ENCODE measurements around the gene THSD4. TPM values are rescaled to one million over a fixed set of nuclear protein-coding genes. Genes with fewer than 3 reads are reported as not detected.
"Not testable (repeated sequence)": the region's sequence is repeated elsewhere in the genome, so short reads cannot be mapped to it uniquely, and the experiment has no call there.

Gene THSD4
- total RNA-seq, 1 donor from 2014 or later: 1.6 TPM

GRCh38 chr15:71659730-71660067, 544.4 kb downstream of the THSD4 start:
- DNase-seq: no peak

- no peak for DNase-seq
These were observed 545.2 kb downstream of the THSD4 start for GRCh38 chr15:71660501-71660900.

- DNase-seq: no peak
These were observed 547.0 kb downstream of the THSD4 start for GRCh38 chr15:71662306-71662705.

GRCh38 chr15:71664622-71665021, 549.4 kb downstream of the THSD4 start:
- no peak for DNase-seq

- DNase-seq: no peak
These were observed 551.7 kb downstream of the THSD4 start for GRCh38 chr15:71666763-71667620.

- no peak for DNase-seq
These were observed 554.4 kb downstream of the THSD4 start for GRCh38 chr15:71669688-71670087.

GRCh38 chr15:71670222-71670621, 555.0 kb downstream of the THSD4 start:
- not testable (repeated sequence) for DNase-seq

GRCh38 chr15:71674354-71674753, 559.1 kb downstream of the THSD4 start:
- DNase-seq: no peak

GRCh38 chr15:71677352-71677751, 562.1 kb downstream of the THSD4 start:
- DNase-seq: no peak

GRCh38 chr15:71677766-71678165, 562.5 kb downstream of the THSD4 start:
- DNase-seq: no peak

- DNase-seq: no peak
These were observed 562.9 kb downstream of the THSD4 start for GRCh38 chr15:71678191-71678590.

- no peak for DNase-seq
These were observed 563.3 kb downstream of the THSD4 start for GRCh38 chr15:71678605-71679004.

- no peak for DNase-seq
These were observed 564.0 kb downstream of the THSD4 start for GRCh38 chr15:71679223-71679792.

GRCh38 chr15:71679793-71680353, 564.6 kb downstream of the THSD4 start:
- DNase-seq: no peak

- DNase-seq: no peak
These were observed 566.7 kb downstream of the THSD4 start for GRCh38 chr15:71682001-71682400.

GRCh38 chr15:71683411-71684274, 568.4 kb downstream of the THSD4 start:
- no peak for DNase-seq

- DNase-seq: no peak
These were observed 570.2 kb downstream of the THSD4 start for GRCh38 chr15:71685420-71685993.

- DNase-seq: no peak
These were observed 571.2 kb downstream of the THSD4 start for GRCh38 chr15:71686221-71687050.

GRCh38 chr15:71687902-71688508, 572.7 kb downstream of the THSD4 start:
- DNase-seq: no peak

GRCh38 chr15:71688509-71689094, 573.3 kb downstream of the THSD4 start:
- no peak for DNase-seq

- no peak for DNase-seq
These were observed 575.8 kb downstream of the THSD4 start for GRCh38 chr15:71691081-71691457.

Measured in occipital lobe (tissue), 2 donors.